HG03442 (cell line): ENCODE results near the gene WWOX.

Experiments
- ATAC-seq: cut with Tn5 transposase; IDR thresholded peaks from one replicate; pipeline ENCODE4 v1.9.1; 2021; ENCODE audit warnings: mild to moderate bottlenecking, moderate library complexity; ENCODE audit not compliant: unreplicated experiment

Gene WWOX

GRCh38 chr16:78770353-78771091 lies 671.1 kb downstream of the WWOX start:
- ATAC-seq: no peak

GRCh38 chr16:78773291-78773702 lies 673.8 kb downstream of the WWOX start:
- ATAC-seq: no peak

- ATAC-seq: no peak
These were observed 674.3 kb downstream of the WWOX start for GRCh38 chr16:78773706-78774105.

GRCh38 chr16:78775161-78775561 lies 675.7 kb downstream of the WWOX start:
- ATAC-seq: no peak

DNA sequence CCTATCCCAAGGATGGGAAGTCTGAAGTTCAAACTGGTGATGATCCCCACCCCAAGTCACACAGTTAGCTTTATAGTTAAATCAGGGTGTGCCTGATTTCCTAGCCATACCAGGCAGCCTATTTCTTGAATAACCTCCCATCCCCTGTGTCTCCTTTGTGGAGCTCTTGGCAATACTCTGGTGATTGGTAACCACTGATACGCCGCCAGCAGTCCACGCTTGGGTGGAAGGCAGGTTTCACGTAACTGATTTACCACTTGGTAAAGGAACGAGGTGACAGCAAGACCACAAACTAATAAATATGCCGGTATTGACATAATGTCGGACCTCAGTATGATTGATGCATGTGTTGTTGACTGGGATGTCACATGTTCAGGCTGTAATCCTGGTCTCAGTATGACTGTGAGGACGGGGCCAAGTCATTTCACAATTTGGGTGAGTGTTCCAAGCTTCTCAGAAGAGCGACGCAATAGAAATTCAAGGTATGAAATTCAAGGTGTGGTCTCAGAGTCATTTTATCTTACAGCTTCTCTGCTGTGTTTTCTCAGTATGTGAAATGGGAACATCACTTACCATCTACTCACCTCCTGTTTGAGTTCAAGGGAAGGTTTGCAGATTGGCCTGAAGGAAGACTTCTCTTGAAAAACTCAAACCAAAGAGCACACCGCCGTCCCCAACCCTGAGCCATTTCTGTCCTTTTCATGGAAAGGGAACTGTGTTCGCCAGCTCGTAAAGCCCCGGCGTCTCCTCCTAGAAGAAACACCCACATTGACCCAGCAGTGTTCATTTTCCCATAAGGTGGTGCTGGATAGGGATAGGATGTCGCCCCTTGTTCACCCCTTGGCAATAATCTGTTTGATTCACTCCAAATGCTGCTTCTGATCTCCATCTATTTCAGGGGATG lies 678.9 kb downstream of the WWOX start:
- ATAC-seq: no peak

DNA sequence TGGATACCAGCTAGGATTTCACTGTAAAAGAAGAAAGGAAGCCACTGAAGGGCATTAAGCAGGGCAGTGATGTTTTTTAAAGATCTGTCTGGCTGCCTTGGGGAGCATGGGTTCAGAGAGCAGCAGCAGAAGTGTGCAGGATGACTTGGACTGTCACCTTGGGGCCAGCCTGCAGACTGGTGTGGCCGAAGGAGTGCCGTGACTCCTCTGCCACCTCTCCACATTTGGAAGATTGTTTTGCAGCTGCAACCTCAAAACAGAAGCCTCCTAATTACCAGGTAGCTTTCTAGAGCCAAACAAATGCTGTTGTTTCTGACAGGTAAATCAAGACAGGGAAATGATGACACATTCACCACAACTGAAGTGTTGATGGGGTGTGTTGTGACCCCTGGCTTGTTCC lies 681.4 kb downstream of the WWOX start:
- ATAC-seq: no peak

- ATAC-seq: no peak
These were observed 683.1 kb downstream of the WWOX start for GRCh38 chr16:78782572-78782971.

DNA sequence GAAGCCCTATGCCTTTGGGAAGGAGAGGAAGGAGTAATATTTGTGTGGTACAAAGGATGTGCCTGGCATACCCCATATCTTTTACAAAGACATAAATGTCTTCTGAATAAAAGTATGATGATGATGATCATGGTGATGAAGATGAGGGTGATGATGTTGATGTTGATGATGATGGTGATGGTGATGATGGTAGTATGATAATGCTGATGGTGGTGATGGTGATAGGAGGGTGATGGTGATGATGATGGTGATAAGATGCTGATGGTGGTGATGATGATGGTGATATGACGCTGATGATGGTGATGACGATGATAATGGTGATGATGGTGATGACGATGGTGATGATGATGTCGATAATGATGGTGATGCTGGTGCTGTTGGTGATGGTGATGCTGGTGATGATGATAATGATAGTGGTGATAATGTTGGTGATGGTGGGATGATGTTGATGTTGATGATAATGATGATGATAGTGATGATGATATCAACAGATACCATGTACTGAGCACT lies 684.2 kb downstream of the WWOX start:
- ATAC-seq: no peak

GRCh38 chr16:78784771-78785170 lies 685.3 kb downstream of the WWOX start:
- no peak for ATAC-seq

GRCh38 chr16:78785218-78785617 lies 685.8 kb downstream of the WWOX start:
- ATAC-seq: no peak

DNA sequence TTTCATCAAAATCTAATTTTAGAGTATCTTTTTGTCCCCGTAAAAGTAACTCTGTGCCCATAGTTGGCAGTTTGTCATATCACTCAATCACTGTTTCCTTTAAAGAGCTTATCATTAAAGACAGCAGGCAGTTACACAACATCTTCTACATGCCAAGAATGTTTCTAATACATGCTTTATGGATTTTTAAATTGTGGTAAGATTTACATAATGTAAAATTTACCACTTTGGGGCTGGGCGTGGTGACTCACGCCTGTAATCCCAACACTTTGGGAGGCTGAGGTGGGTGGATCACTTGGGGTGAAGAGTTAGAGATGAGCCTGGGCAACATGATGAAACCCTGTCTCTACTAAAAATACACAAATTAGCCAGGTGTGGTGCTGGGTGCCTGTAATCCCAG lies 687.2 kb downstream of the WWOX start:
- ATAC-seq: no peak

DNA sequence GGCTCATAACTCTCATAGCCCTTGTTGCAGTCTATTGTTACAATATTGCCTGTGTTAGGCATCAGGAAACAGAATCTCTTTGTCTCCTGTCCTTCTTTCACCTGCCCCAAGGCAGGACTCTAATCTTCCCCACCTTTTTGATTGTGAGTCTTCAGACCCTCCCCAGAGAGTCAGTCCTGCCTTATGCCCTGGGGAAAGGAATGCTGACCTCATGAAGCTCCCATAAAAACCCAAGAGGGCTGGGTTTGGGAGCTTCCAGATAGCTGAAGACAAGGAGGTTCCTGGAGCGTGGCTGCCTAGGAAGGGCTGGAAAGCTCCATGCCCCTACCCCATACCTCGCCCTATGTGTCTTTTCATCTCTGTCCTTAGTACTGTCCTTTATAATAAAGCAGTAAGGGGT lies 688.8 kb downstream of the WWOX start:
- ATAC-seq: no peak

- no peak for ATAC-seq
These were observed 689.2 kb downstream of the WWOX start for GRCh38 chr16:78788696-78789095.

- no peak for ATAC-seq
These were observed 690.1 kb downstream of the WWOX start for GRCh38 chr16:78789561-78789960.

DNA sequence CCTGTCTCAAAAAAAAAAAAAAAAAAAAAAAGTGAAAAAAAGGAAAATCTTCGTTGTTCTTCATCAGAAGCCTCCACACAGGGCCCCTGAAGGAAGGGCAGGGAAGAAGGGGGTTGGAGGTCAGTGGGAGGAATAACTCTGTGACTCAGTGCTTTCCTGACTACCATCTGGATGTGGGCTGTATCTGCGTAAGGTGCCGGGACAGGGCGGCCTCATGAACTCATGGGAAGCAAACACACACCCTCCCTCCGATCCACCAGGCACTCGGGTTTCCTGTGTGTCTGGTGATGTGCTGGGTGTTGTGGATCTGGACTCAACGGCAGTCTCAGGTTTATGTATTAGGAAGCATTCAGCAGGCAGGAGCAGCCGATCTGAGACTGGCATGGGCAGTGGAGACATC lies 691.6 kb downstream of the WWOX start:
- no peak for ATAC-seq

- no peak for ATAC-seq
These were observed 692.5 kb downstream of the WWOX start for GRCh38 chr16:78791926-78792325.

DNA sequence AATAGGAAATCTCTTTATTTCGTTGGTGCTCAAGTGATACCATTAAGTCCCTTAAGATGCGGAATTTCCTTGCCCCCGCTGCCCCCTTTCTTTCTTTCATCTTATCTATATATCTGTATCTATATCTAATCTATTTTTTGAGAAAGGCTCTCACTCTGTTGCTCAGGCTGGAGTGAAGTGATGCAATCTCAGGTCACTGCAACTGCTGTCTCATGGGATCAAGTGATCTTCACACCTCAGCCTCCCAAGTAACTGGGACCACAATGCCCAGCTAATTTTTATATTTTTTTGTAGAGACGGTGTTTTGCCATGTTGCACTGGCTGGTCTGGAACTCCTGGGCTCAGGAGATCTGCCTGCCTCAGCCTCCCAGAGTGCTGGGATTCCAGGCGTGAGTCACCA lies 693.5 kb downstream of the WWOX start:
- no peak for ATAC-seq

- no peak for ATAC-seq
These were observed 695.3 kb downstream of the WWOX start for GRCh38 chr16:78794581-78795250.

DNA sequence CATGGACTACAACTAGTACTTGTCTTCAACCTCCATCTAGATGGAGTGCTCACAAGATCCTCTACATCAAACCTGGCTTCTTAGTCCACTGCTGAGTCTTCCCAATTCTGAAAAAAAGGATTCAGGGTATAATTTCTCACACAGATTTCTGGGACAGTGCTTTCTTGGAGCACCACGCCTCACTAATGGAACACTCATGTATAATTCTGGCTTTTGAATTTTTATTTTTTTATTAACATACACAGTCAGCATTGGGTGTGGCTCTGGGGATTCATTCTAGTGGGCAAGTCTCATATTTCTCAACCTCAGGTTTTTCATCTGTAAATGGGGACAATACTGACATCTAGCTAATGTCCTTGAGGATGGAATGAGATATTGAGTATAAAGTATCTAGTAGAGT lies 696.0 kb downstream of the WWOX start:
- ATAC-seq: no peak

DNA sequence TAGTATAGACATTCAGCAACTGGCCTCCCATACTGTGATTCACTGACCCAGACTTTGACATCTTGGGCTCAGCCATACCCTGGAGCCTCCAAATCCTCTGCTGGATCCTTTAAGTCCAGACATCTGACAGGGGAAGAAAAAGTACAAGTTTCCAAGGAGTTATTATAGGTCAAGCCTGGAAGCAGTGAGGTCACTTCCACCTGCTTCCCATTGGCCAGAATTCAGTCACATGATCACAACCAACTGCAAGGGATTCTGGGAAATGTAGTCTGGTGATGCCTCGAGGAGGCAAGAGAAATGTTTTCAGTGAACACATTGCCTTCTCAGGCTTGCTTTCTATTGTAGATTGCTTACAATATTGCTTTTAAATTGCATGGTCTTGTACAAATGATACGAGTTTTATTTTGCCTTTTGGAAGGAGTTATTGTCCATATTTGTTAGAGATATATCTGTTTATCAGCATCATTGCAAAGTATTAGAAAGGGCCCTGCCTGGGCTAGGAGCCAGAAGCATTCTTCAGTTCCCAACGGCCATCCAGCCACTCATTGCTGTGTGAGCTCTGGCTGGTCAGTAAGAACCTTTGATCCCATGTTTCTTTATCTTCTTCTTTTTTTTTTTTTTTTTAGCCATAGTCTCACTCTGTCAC lies 696.9 kb downstream of the WWOX start:
- no peak for ATAC-seq

- no peak for ATAC-seq
These were observed 700.0 kb downstream of the WWOX start for GRCh38 chr16:78799429-78799828.
